Liver (tissue), 9 donors: ENCODE results near the gene B9D1. TPM values are rescaled to one million over a fixed set of nuclear protein-coding genes. Genes with fewer than 3 reads are reported as not detected.

Experiments
- DNase-seq: peaks from one replicate; pipeline ENCODE4 v3.0.0-alpha.2; 2017; ENCODE audit warnings: low spot score
- H3K27ac ChIP-seq, 2 donors: one replicate each; pipeline ENCODE4 v1.7.0; 2013; ENCODE audit warnings: inconsistent platforms in 2 of 2, low read length in 2 of 2, control low read depth in 1 of 2, low read depth in 1 of 2, mild to moderate bottlenecking in 1 of 2
- H3K27me3 ChIP-seq, 4 donors: one replicate each; pipeline versions ENCODE4 v1.6.1 to v1.7.0; 2013; ENCODE audit warnings: low read length in 3 of 4, inconsistent platforms in 1 of 4, mild to moderate bottlenecking in 1 of 4, moderate library complexity in 1 of 4; ENCODE audit not compliant: control insufficient read depth in 4 of 4, insufficient read depth in 4 of 4
- H3K36me3 ChIP-seq, 4 donors: one replicate each; pipeline versions ENCODE4 v1.6.1 to v1.7.0; 2013; ENCODE audit warnings: low read length in 3 of 4, mild to moderate bottlenecking in 3 of 4, low read depth in 1 of 4, moderate library complexity in 1 of 4; ENCODE audit not compliant: control insufficient read depth in 4 of 4, insufficient read depth in 3 of 4
- H3K4me1 ChIP-seq, 4 donors: one replicate each; pipeline versions ENCODE4 v1.6.1 to v1.7.0; 2013; ENCODE audit warnings: low read length in 3 of 4, mild to moderate bottlenecking in 3 of 4, moderate library complexity in 1 of 4; ENCODE audit not compliant: control insufficient read depth in 4 of 4, insufficient read depth in 4 of 4
- H3K4me3 ChIP-seq, 3 donors: one replicate each; pipeline versions ENCODE4 v1.6.1 to v1.7.0; 2013; ENCODE audit warnings: low read length in 3 of 3, control low read depth in 1 of 3, low read depth in 1 of 3, mild to moderate bottlenecking in 1 of 3
- H3K9ac ChIP-seq, 2 donors: one replicate each; pipeline ENCODE4 v1.7.0; 2013; ENCODE audit warnings: low read length in 2 of 2, mild to moderate bottlenecking in 2 of 2, moderate library complexity in 2 of 2, control low read depth in 1 of 2, low read depth in 1 of 2
- H3K9me3 ChIP-seq, 4 donors: one replicate each; pipeline versions ENCODE4 v1.6.1 to v1.7.0; 2013; ENCODE audit warnings: low read length in 3 of 4; ENCODE audit not compliant: control insufficient read depth in 4 of 4
- ATF3 ChIP-seq: IDR thresholded peaks from 2 replicates; pipeline ENCODE4 v1.6.1; 2016; ENCODE audit warnings: antibody characterized with exemption
- EGR1 ChIP-seq, 2 donors: IDR thresholded peaks; 2 replicates each; pipeline ENCODE4 v1.6.1; 2016 to 2018; ENCODE audit warnings: antibody characterized with exemption in 2 of 2, low read depth in 2 of 2
- FOXA2 ChIP-seq: IDR thresholded peaks from 2 replicates; pipeline ENCODE4 v1.6.1; 2016; ENCODE audit warnings: antibody characterized with exemption
- HNF4A ChIP-seq, 2 donors: conservative IDR thresholded peaks; 2 replicates each; pipeline ENCODE4 v1.6.1; 2016; ENCODE audit warnings: antibody characterized with exemption in 2 of 2, mild to moderate bottlenecking in 2 of 2
- RXRA ChIP-seq, 2 donors: IDR thresholded peaks; 2 replicates each; pipeline ENCODE4 v1.6.1; 2017 to 2018; ENCODE audit warnings: antibody characterized with exemption in 2 of 2, mild to moderate bottlenecking in 1 of 2
- SP1 ChIP-seq: IDR thresholded peaks from 2 replicates; pipeline ENCODE4 v1.6.1; 2018; ENCODE audit warnings: antibody characterized with exemption, mild to moderate bottlenecking
- TAF1 ChIP-seq: conservative IDR thresholded peaks from 2 replicates; pipeline ENCODE4 v1.6.1; 2016; ENCODE audit warnings: antibody characterized with exemption, mild to moderate bottlenecking
- YY1 ChIP-seq: IDR thresholded peaks from 2 replicates; pipeline ENCODE4 v1.6.1; 2016; ENCODE audit warnings: antibody characterized with exemption, mild to moderate bottlenecking
- WGBS: extraction: QIAGEN DNeasy Blood & Tissue Kit; methylation state at CpG from one replicate; pipeline ENCODE4 v1.1.7; 2013; 5-methylcytosine and 5-hydroxymethylcytosine counted together
- polyA plus RNA-seq, 2 donors: library from polyadenylated mRNA; stranded (reverse) in 1 of 2; unstranded in 1 of 2; fragments of 200-250 nt in 1 of 2; fragments of >200 nt in 1 of 2; fragmentation: Nextera tagmentation in 1 of 2; extraction: Ambion mirVana in 1 of 2; gene quantifications; one replicate each; pipeline versions ENCODE4 v1.2.1 to v1.2.3, GENCODE V29; 2013 to 2015
- total RNA-seq, 2 donors: library from RNA; depleted of rRNA; stranded (reverse); fragments of >200 nt; gene quantifications; one replicate each; pipeline ENCODE4 v1.2.3, GENCODE V29; 2014
- TF ChIP-seq, protein P1 (sequence below): IDR thresholded peaks from 2 replicates; pipeline ENCODE4 v1.6.1; 2016; ENCODE audit warnings: antibody characterized with exemption, mild to moderate bottlenecking
- TF ChIP-seq, protein P2 (sequence below): IDR thresholded peaks from 2 replicates; pipeline ENCODE4 v1.6.1; 2016; ENCODE audit warnings: antibody characterized with exemption
- TF ChIP-seq, protein P3 (sequence below): fragments of 150-350 bp; IDR thresholded peaks from 2 replicates; pipeline ENCODE4 v1.5.1; 2017; ENCODE audit warnings: improper control_type of control experiment, low read depth, low read length; ENCODE audit not compliant: missing input control
- donor health status: healthy.
- donor health status: healthy.
- donor health status: healthy.
- donor health status: healthy.
- donor health status: healthy.

The B9D1 gene
- total and polyA plus RNA-seq, 4 donors, result 8.4 to 22.0 (median 10.8) TPM

DNA sequence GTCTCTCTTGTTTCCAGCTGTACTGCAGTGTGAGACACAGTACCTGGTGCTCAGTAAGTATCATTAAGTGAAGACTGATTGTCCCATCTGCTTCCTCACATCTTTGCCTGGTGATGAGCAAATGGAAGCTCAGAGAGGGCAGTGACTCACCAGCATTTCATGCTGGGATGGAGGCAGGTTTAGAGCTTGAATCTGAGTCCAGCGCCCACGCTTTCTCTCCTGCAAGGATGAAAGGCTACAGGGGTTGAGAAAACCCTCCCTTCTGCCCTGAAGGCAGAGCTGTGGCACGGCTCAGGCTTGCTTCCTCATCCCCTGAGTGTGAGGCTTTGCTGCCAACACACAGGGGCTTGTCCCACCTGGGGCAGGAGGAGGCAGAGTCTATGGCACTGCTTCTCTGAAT, 47.0 kb upstream of the B9D1 start:
- WGBS, result 87% methylated on average over 3 of the region's 3 CpGs
- no peak overlapping the region for H3K9ac ChIP-seq

GRCh38 chr17:19409066-19409465, 46.5 kb upstream of the B9D1 start:
- no peak for DNase-seq
- WGBS, result 96% methylated on average over 3 of the region's 3 CpGs

More for the DNA sequence above, 47.0 kb upstream of the B9D1 start:
- DNase-seq, result no peak
- TF ChIP-seq RXRA (IDR thresholded peaks at IDR 0.05), result no peak
- TF ChIP-seq TAF1, result no peak
- no peak for TF ChIP-seq SP1
- TF ChIP-seq, protein P1, sequence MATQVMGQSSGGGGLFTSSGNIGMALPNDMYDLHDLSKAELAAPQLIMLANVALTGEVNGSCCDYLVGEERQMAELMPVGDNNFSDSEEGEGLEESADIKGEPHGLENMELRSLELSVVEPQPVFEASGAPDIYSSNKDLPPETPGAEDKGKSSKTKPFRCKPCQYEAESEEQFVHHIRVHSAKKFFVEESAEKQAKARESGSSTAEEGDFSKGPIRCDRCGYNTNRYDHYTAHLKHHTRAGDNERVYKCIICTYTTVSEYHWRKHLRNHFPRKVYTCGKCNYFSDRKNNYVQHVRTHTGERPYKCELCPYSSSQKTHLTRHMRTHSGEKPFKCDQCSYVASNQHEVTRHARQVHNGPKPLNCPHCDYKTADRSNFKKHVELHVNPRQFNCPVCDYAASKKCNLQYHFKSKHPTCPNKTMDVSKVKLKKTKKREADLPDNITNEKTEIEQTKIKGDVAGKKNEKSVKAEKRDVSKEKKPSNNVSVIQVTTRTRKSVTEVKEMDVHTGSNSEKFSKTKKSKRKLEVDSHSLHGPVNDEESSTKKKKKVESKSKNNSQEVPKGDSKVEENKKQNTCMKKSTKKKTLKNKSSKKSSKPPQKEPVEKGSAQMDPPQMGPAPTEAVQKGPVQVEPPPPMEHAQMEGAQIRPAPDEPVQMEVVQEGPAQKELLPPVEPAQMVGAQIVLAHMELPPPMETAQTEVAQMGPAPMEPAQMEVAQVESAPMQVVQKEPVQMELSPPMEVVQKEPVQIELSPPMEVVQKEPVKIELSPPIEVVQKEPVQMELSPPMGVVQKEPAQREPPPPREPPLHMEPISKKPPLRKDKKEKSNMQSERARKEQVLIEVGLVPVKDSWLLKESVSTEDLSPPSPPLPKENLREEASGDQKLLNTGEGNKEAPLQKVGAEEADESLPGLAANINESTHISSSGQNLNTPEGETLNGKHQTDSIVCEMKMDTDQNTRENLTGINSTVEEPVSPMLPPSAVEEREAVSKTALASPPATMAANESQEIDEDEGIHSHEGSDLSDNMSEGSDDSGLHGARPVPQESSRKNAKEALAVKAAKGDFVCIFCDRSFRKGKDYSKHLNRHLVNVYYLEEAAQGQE, result no peak
- TF ChIP-seq YY1, result no peak
- TF ChIP-seq, protein P2, sequence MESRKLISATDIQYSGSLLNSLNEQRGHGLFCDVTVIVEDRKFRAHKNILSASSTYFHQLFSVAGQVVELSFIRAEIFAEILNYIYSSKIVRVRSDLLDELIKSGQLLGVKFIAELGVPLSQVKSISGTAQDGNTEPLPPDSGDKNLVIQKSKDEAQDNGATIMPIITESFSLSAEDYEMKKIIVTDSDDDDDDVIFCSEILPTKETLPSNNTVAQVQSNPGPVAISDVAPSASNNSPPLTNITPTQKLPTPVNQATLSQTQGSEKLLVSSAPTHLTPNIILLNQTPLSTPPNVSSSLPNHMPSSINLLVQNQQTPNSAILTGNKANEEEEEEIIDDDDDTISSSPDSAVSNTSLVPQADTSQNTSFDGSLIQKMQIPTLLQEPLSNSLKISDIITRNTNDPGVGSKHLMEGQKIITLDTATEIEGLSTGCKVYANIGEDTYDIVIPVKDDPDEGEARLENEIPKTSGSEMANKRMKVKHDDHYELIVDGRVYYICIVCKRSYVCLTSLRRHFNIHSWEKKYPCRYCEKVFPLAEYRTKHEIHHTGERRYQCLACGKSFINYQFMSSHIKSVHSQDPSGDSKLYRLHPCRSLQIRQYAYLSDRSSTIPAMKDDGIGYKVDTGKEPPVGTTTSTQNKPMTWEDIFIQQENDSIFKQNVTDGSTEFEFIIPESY, result no peak
- TF ChIP-seq, protein P3, sequence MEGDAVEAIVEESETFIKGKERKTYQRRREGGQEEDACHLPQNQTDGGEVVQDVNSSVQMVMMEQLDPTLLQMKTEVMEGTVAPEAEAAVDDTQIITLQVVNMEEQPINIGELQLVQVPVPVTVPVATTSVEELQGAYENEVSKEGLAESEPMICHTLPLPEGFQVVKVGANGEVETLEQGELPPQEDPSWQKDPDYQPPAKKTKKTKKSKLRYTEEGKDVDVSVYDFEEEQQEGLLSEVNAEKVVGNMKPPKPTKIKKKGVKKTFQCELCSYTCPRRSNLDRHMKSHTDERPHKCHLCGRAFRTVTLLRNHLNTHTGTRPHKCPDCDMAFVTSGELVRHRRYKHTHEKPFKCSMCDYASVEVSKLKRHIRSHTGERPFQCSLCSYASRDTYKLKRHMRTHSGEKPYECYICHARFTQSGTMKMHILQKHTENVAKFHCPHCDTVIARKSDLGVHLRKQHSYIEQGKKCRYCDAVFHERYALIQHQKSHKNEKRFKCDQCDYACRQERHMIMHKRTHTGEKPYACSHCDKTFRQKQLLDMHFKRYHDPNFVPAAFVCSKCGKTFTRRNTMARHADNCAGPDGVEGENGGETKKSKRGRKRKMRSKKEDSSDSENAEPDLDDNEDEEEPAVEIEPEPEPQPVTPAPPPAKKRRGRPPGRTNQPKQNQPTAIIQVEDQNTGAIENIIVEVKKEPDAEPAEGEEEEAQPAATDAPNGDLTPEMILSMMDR, result no peak
- no peak for TF ChIP-seq FOXA2
- no peak for TF ChIP-seq ATF3
- no peak for TF ChIP-seq HNF4A (conservative IDR thresholded peaks at IDR 0.05)
- Histone ChIP-seq H3K27me3 (no peaks in the 10 kb centered on the region), H3K9me3 (no peaks in the 10 kb centered on the region), H3K36me3 (no peaks in the 10 kb centered on the region), H3K27ac (no peak overlapping the region), H3K4me1 (no peaks in the 10 kb centered on the region), H3K4me3 (no peak overlapping the region)

More at GRCh38 chr17:19409066-19409465, 46.5 kb upstream of the B9D1 start:
- Histone ChIP-seq H3K4me3 (no peak overlapping the region), H3K9me3 (no peaks in the 10 kb centered on the region), H3K9ac (no peak overlapping the region), H3K27ac (no peak overlapping the region), H3K27me3 (no peaks in the 10 kb centered on the region), H3K4me1 (no peaks in the 10 kb centered on the region), H3K36me3 (no peaks in the 10 kb centered on the region)
- TF ChIP-seq TAF1 (no peak), SP1 (no peak), EGR1 (IDR thresholded peaks at IDR 0.05; ENCODE audit: low read depth in 2 of 2) (no peak), YY1 (no peak)
